Nephron (organoid): Measurements from ENCODE around the gene ATP2A3.

Experiments
- H3K27ac Mint-ChIP-seq, 3 experiments: 2 replicates each; pipeline ENCODE4 v1.8.0; 2020; ENCODE audit warnings: mixed read lengths in 3 of 3, mild to moderate bottlenecking in 2 of 3, moderate library complexity in 1 of 3
- H3K27me3 Mint-ChIP-seq: 2 replicates; pipeline ENCODE4 v1.8.0; 2021; ENCODE audit warnings: low read depth, mild to moderate bottlenecking, moderate library complexity, mixed read lengths
- H3K36me3 Mint-ChIP-seq: 2 replicates; pipeline ENCODE4 v1.8.0; 2020; ENCODE audit warnings: low read depth, mixed read lengths
- H3K4me1 Mint-ChIP-seq: 2 replicates; pipeline ENCODE4 v1.8.0; 2020; ENCODE audit warnings: mixed read lengths
- H3K4me3 Mint-ChIP-seq, 3 experiments: 2 replicates each; pipeline ENCODE4 v1.8.0; 2020; ENCODE audit warnings: mild to moderate bottlenecking in 3 of 3, mixed read lengths in 3 of 3, moderate library complexity in 2 of 3
- H3K9me3 Mint-ChIP-seq: 2 replicates; pipeline ENCODE4 v1.8.0; 2020; ENCODE audit warnings: mixed read lengths
- TF ChIP-seq, protein P1 (sequence below), 3 experiments: fragments of 200-600 bp; sonication (generic); IDR thresholded peaks; one replicate each; pipeline ENCODE4 v1.5.0; 2021; ENCODE audit warnings: antibody characterized with exemption in 3 of 3; ENCODE audit not compliant: unreplicated experiment in 3 of 3

The ATP2A3 gene

DNA sequence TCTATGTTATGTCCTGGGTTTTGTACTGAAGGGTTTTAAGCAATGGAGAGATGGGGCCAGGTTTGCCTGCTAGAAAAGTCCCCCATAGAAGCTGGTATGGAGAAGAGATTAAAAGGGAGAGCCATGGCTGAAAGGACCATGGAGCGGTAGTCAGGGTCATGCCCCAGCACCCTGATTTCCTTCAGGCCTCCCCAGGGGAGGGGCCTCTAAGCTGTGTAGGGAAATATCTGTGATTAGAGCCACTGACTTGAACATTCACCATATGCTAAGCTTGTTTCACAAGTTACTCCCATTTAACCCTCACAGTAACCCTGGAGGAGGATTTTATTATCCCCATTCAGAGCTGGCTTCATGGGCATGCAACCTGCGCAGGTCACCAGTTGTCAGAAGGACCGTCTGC lies 3.8 kb upstream of the ATP2A3 start:
- no peak overlapping the region for H3K27ac Mint-ChIP-seq
- H3K27me3 Mint-ChIP-seq: peaks cover 59% of the 10 kb centered on the region
- H3K4me3 Mint-ChIP-seq: no peak overlapping the region
- no peaks in the 10 kb centered on the region for H3K9me3 Mint-ChIP-seq
- H3K4me1 Mint-ChIP-seq: peaks cover 15% of the 10 kb centered on the region
- no peaks in the 10 kb centered on the region for H3K36me3 Mint-ChIP-seq
- TF ChIP-seq, protein P1, sequence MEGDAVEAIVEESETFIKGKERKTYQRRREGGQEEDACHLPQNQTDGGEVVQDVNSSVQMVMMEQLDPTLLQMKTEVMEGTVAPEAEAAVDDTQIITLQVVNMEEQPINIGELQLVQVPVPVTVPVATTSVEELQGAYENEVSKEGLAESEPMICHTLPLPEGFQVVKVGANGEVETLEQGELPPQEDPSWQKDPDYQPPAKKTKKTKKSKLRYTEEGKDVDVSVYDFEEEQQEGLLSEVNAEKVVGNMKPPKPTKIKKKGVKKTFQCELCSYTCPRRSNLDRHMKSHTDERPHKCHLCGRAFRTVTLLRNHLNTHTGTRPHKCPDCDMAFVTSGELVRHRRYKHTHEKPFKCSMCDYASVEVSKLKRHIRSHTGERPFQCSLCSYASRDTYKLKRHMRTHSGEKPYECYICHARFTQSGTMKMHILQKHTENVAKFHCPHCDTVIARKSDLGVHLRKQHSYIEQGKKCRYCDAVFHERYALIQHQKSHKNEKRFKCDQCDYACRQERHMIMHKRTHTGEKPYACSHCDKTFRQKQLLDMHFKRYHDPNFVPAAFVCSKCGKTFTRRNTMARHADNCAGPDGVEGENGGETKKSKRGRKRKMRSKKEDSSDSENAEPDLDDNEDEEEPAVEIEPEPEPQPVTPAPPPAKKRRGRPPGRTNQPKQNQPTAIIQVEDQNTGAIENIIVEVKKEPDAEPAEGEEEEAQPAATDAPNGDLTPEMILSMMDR (IDR thresholded peaks at IDR 0.05; ENCODE audit: unreplicated experiment in 3 of 3): no peak

DNA sequence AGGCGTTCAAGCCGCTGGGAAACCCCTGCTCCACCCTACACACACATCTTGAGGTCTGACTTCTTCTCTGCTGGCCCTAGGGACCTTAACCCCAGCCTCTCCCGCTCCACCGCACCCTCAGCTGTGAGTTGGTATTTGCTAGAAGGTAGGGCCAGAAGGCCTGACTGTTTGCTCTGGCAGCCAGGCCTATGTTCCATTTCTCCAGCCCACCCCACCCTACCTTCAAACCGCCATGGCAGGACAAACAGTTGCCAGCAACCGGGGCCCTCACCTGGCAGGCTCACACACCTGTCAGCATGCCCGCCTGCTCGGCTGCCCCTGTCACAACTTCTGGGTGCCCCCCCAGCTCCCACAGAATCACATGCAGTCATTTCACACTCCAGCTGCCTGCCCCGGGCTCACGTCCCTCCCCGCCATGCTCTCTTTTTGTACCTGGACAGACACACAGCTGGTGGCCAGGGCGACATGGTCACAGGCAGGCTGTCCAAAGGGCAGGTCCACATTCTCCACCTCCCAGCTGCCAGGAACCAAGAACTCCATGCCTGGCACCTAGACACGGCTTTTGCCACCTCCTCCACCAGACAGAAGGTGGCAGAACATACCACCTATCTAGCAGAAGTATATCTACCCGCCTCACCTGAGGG lies 2.6 kb upstream of the ATP2A3 start:
- Mint-ChIP-seq H3K4me1 (peaks cover 25% of the 10 kb centered on the region), H3K4me3 (peak overlapping the region in 1 of 3 experiments; percentile 30), H3K27me3 (peaks cover 61% of the 10 kb centered on the region), H3K27ac (no peak overlapping the region), H3K36me3 (no peaks in the 10 kb centered on the region), H3K9me3 (no peaks in the 10 kb centered on the region)
- TF ChIP-seq, protein P1 (IDR thresholded peaks at IDR 0.05; ENCODE audit: unreplicated experiment in 3 of 3): no peak

DNA sequence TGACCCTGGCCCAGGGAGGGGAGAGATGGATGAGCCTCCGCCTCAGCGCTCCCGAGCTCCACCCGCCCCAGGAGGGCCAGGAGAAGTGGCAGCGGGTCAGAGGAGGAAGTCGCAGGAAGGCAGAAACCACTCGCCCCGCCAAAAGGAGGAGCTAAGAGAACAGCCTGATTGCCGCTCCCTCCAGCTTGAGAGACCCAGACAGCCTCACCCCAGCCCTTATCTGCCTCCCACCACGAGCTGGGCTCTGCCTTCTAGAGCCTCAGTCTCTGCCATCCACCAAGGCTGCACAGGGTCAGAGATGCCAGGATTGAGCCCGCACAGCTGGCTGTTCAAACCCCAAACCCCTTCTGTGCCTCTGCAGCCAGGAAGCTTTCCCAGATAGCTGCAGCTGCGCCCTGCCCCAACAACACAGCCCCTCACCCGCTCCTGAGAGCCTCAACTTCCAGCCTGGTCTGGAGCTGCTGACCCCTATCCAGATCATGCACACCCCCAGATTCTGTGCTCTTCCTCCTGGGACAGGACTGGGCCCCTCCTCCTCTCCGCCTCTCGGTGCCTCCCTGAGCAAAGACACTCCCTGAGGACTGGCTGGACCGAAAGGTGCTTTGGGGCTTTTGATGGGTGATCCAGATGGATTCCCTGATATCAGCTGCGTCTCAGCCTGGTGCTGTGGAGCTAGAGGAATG lies 1.0 kb upstream of the ATP2A3 start:
- H3K36me3 Mint-ChIP-seq: no peaks in the 10 kb centered on the region
- TF ChIP-seq, protein P1 (IDR thresholded peaks at IDR 0.05; ENCODE audit: unreplicated experiment in 3 of 3): no peak
- peak overlapping the region; percentile 41 to 59 (median 51) for H3K4me3 Mint-ChIP-seq
- H3K27ac Mint-ChIP-seq: no peak overlapping the region
- peaks cover 69% of the 10 kb centered on the region for H3K27me3 Mint-ChIP-seq
- H3K9me3 Mint-ChIP-seq: no peaks in the 10 kb centered on the region
- H3K4me1 Mint-ChIP-seq: peaks cover 34% of the 10 kb centered on the region

DNA sequence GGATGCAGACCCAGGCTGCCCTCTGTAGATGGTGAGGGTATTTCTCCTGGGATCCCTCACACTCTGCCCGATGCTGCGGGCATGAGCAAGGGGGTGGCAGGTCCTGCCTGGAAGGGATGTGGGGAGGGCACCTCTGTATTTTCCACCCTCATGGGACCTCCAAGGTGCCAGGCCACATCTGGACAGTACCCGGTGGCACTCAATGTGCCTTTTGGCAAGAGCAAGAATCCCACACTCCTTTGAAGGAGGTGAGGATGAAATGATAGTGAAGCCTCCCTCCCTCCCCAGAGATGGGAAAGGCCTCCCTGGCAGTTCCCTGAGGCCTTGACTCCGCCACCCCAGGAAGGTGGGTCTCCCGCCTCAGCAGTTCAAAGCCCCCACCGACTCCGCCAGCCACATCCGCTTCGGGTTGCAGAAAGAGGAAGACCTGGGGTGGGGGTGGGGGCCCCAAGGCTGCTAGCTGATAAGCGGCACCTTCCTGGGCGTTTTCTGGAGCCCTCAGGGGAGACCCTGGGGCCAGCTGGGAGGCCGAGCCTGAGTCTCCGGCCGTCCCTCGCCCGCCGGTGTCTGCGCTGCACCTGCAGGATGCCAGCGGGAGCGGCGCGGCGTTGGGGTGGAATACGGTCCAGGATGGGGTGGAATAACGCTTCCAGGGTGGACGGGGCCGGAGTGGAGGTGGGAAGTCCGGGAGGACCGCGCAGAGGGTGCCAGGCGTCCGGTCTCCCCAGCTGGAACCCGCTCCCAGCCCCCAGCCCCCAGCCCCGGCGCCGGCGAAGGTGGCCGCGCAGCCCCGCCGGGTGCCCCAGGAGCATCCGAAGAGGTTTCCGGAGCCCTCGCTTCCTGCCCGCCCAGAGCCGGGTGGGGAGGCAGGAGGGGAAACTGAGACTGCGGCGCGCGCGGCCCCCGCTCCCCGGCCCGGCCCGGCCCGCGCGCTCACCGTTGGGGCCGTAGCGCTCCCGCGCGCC lies 718 bp downstream of the ATP2A3 start:
- H3K4me1 Mint-ChIP-seq: peaks cover 42% of the 10 kb centered on the region
- H3K4me3 Mint-ChIP-seq: peak overlapping the region; percentile 25 to 50 (median 40)
- H3K36me3 Mint-ChIP-seq: no peaks in the 10 kb centered on the region
- H3K27ac Mint-ChIP-seq: no peak overlapping the region
- H3K9me3 Mint-ChIP-seq: no peaks in the 10 kb centered on the region
- H3K27me3 Mint-ChIP-seq: peaks cover 68% of the 10 kb centered on the region
- TF ChIP-seq, protein P1 (IDR thresholded peaks at IDR 0.05; ENCODE audit: unreplicated experiment in 3 of 3): no peak

DNA sequence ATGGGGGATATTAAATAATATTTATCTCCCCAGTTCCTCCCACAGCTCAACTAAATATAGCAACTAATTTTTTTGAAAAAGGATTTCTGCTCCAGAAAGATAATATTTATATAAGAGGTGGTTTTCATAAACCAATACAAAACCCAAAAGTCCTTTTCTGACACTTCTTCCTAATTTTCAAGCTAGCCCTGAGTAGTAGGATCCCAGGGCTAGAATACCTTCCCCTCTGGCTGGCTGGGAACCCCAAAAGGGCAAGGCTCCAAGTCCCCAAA lies 1.3 kb downstream of the ATP2A3 start:
- Mint-ChIP-seq H3K4me1 (peaks cover 42% of the 10 kb centered on the region), H3K4me3 (peak overlapping the region in 2 of 3 experiments; percentile 40 to 50), H3K9me3 (no peaks in the 10 kb centered on the region), H3K27ac (peak overlapping the region in 1 of 3 experiments; percentile 16), H3K36me3 (no peaks in the 10 kb centered on the region), H3K27me3 (peaks cover 65% of the 10 kb centered on the region)
- TF ChIP-seq, protein P1 (IDR thresholded peaks at IDR 0.05; ENCODE audit: unreplicated experiment in 3 of 3): no peak
